Loucy (cell line): ENCODE results near the gene CREB1.

Experiments
- H2AFZ ChIP-seq: fragments of 200-600 bp; sonication (generic); 2 replicates; pipeline ENCODE4 v1.6.0; 2016; ENCODE audit warnings: antibody characterized with exemption, mild to moderate bottlenecking, low read length, moderate library complexity
- H3F3A ChIP-seq: fragments of 200-600 bp; 2 replicates; pipeline ENCODE4 v1.6.0; 2016; ENCODE audit warnings: antibody characterized with exemption, low read depth, mild to moderate bottlenecking
- H3K27me3 ChIP-seq: fragments of 200-600 bp; sonication (generic); 2 replicates; pipeline ENCODE4 v1.6.1; 2014; ENCODE audit warnings: low read length, mild to moderate bottlenecking; ENCODE audit not compliant: insufficient read depth, poor library complexity, severe bottlenecking
- H3K36me3 ChIP-seq: fragments of 200-600 bp; sonication (generic); 2 replicates; pipeline ENCODE4 v1.6.1; 2016; ENCODE audit warnings: low read length; ENCODE audit not compliant: insufficient read depth
- H3K4me1 ChIP-seq: fragments of 200-600 bp; sonication (generic); 2 replicates; pipeline ENCODE4 v1.5.1; 2014; ENCODE audit warnings: low read length, mild to moderate bottlenecking; ENCODE audit not compliant: insufficient read depth, poor library complexity, severe bottlenecking
- H3K4me2 ChIP-seq: fragments of 200-600 bp; sonication (generic); 2 replicates; pipeline ENCODE4 v1.6.0; 2014; ENCODE audit warnings: antibody characterized with exemption, low read length, low read depth, mild to moderate bottlenecking; ENCODE audit not compliant: poor library complexity, severe bottlenecking
- H3K4me3 ChIP-seq: fragments of 200-600 bp; sonication (generic); 2 replicates; pipeline ENCODE4 v1.5.1; 2014; ENCODE audit warnings: low read length, mild to moderate bottlenecking, mixed read lengths; ENCODE audit not compliant: poor library complexity, severe bottlenecking
- H3K79me2 ChIP-seq: fragments of 200-600 bp; sonication (generic); 2 replicates; pipeline ENCODE4 v1.6.1; 2014; ENCODE audit warnings: low read length; ENCODE audit not compliant: insufficient read depth
- H3K9ac ChIP-seq: fragments of 200-600 bp; sonication (generic); 2 replicates; pipeline ENCODE4 v1.6.0; 2014; ENCODE audit warnings: mild to moderate bottlenecking, low read depth, low read length, moderate library complexity; ENCODE audit not compliant: poor library complexity, severe bottlenecking
- H3K9me2 ChIP-seq: fragments of 200-600 bp; sonication (generic); replicated peaks from 2 replicates; pipeline ENCODE4 v1.6.1; 2016; ENCODE audit warnings: low read depth, low read length, mixed read lengths
- H3K9me3 ChIP-seq: fragments of 200-600 bp; sonication (generic); 2 replicates; pipeline ENCODE4 v1.6.1; 2014; ENCODE audit warnings: mild to moderate bottlenecking, antibody characterized with exemption, low read length, low read depth; ENCODE audit not compliant: insufficient read depth
- H4K20me1 ChIP-seq: fragments of 200-600 bp; sonication (generic); 2 replicates; pipeline ENCODE4 v1.6.0; 2014; ENCODE audit warnings: antibody characterized with exemption, low read length, mild to moderate bottlenecking; ENCODE audit not compliant: insufficient read depth, poor library complexity, severe bottlenecking
- EZH2phosphoT487 ChIP-seq: fragments of 200-600 bp; IDR thresholded peaks from 2 replicates; pipeline ENCODE4 v1.6.1; 2018; ENCODE audit warnings: antibody characterized with exemption, mild to moderate bottlenecking, moderate library complexity, borderline replicate concordance
- TF ChIP-seq, protein P1 (sequence below): fragments of 200-600 bp; sonication (generic); conservative IDR thresholded peaks from 2 replicates; pipeline ENCODE4 v1.5.1; 2014; ENCODE audit warnings: mild to moderate bottlenecking, antibody characterized with exemption, low read length

The CREB1 gene

DNA sequence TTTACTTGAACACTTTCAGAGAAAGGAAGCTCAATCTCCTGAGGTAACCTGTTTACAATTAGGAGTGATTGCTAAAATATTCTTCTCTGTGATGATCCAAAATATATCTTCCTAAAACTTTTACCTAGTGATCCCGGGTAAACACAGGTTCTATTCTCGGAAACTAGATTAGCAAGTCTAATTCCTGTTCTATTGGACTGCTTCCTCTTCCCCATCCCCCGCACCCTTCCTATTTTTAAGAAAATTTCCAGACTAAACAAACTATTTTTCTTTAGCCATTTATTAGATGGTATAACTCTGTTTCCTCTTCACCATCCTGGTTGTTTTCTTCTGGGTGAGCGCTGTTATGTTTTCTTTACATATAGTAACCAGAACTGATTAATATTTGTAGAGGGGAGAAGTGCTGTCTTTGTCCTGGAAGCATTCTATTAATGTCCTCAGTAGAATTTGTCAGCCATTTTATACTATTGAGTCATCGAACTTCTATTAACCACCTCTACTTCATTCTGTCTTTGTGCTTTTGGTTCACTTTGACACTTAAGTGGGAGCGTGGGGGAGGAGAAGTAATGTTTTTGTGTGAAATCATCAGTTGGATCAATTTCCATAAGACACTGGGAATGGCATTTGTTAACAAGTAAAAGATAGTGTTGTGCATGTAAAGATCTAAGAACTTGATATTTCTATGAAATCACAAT lies 31.8 kb downstream of the CREB1 start:
- H3K9ac ChIP-seq = no peak overlapping the region
- no peak overlapping the region for H2AFZ ChIP-seq
- H3K36me3 ChIP-seq = peaks cover 77% of the 10 kb centered on the region

DNA sequence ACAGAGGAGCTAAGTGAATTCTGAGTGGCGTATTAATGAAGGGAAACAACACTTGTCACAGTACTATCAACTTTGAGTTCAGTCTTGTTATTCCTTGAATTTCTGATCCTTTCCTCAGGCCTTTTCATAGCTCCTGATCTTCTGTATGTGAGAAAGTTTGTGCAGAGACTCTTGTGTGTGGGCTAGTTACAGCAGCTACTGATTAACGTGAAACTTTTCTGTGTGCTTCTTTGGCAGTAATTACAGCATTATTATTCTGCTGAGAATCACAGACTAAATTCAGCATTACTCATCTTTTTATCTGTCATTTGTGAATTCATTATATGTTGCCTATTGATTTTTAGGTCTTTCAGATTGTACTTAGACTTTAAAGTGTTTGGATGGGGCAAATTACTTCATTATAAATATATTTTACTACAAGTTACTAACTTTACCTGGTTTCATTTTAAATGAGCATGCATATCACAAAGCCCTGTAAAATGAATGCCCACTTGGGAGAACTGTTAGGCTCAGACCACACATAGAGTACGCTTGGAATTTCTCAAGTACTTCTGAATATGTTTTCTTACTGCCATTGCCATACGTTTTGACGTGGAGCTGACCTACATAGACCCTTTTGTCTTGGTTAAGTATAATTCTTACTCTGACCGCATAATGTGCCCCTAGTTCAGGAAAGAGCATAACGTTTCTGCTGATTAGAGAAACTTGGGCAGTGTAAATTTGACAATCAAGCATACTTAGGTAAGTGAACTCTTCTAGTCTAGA lies 36.2 kb downstream of the CREB1 start:
- no peaks in the 10 kb centered on the region for H4K20me1 ChIP-seq
- H3K27me3 ChIP-seq = no peaks in the 10 kb centered on the region
- H3K9me2 ChIP-seq = no peaks in the 10 kb centered on the region
- no peaks in the 10 kb centered on the region for H3F3A ChIP-seq
- H3K79me2 ChIP-seq = no peaks in the 10 kb centered on the region
- H3K9ac ChIP-seq = no peak overlapping the region
- no peaks in the 10 kb centered on the region for H3K9me3 ChIP-seq
- peaks cover 78% of the 10 kb centered on the region for H3K36me3 ChIP-seq
- H3K4me1 ChIP-seq = no peaks in the 10 kb centered on the region
- H3K4me2 ChIP-seq = no peak overlapping the region
- TF ChIP-seq, protein P1, sequence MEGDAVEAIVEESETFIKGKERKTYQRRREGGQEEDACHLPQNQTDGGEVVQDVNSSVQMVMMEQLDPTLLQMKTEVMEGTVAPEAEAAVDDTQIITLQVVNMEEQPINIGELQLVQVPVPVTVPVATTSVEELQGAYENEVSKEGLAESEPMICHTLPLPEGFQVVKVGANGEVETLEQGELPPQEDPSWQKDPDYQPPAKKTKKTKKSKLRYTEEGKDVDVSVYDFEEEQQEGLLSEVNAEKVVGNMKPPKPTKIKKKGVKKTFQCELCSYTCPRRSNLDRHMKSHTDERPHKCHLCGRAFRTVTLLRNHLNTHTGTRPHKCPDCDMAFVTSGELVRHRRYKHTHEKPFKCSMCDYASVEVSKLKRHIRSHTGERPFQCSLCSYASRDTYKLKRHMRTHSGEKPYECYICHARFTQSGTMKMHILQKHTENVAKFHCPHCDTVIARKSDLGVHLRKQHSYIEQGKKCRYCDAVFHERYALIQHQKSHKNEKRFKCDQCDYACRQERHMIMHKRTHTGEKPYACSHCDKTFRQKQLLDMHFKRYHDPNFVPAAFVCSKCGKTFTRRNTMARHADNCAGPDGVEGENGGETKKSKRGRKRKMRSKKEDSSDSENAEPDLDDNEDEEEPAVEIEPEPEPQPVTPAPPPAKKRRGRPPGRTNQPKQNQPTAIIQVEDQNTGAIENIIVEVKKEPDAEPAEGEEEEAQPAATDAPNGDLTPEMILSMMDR = no peak
- TF ChIP-seq EZH2phosphoT487 = no peak
- no peak overlapping the region for H3K4me3 ChIP-seq
- no peak overlapping the region for H2AFZ ChIP-seq

More for the DNA sequence above, 31.8 kb downstream of the CREB1 start:
- Histone ChIP-seq H3K9me2 (no peaks in the 10 kb centered on the region), H3K27me3 (no peaks in the 10 kb centered on the region), H4K20me1 (no peaks in the 10 kb centered on the region), H3K4me1 (no peaks in the 10 kb centered on the region), H3F3A (no peaks in the 10 kb centered on the region), H3K9me3 (no peaks in the 10 kb centered on the region), H3K4me2 (no peak overlapping the region), H3K4me3 (no peak overlapping the region), H3K79me2 (peaks cover 5% of the 10 kb centered on the region; the same call in 1 of the 2 replicates)
- no peak for TF ChIP-seq EZH2phosphoT487
- TF ChIP-seq, protein P1 = no peak

DNA sequence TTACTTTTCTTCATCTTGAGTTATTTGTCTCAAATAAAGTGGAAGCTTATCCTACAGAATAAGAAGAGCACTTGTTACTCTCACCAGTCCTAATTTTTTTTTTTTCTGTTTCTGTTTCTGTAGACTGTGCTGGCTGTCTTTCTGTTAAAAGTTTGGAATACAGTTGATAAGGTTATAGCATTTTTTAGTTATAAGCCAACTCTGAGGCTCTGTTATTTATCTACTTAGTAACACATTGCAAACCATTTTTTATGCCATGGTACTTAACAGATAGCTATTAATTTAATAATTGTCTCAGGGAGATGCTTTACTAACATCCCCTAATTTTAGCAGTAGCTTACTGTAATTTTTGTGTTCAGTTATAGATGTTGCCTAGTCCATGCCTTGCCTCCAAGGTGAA lies 37.9 kb downstream of the CREB1 start:
- Histone ChIP-seq H3K4me3 (no peak overlapping the region), H3K27me3 (no peaks in the 10 kb centered on the region), H3K9ac (no peak overlapping the region), H2AFZ (no peak overlapping the region), H3K79me2 (no peaks in the 10 kb centered on the region), H3F3A (no peaks in the 10 kb centered on the region), H3K9me2 (no peaks in the 10 kb centered on the region), H3K9me3 (no peaks in the 10 kb centered on the region), H3K36me3 (peaks cover 75% of the 10 kb centered on the region), H3K4me1 (no peaks in the 10 kb centered on the region), H3K4me2 (no peak overlapping the region), H4K20me1 (no peaks in the 10 kb centered on the region)
- TF ChIP-seq EZH2phosphoT487 = no peak
- TF ChIP-seq, protein P1 = no peak
